ENCODE data around the gene OSBPL5.

OSBPL5 gene

DNA sequence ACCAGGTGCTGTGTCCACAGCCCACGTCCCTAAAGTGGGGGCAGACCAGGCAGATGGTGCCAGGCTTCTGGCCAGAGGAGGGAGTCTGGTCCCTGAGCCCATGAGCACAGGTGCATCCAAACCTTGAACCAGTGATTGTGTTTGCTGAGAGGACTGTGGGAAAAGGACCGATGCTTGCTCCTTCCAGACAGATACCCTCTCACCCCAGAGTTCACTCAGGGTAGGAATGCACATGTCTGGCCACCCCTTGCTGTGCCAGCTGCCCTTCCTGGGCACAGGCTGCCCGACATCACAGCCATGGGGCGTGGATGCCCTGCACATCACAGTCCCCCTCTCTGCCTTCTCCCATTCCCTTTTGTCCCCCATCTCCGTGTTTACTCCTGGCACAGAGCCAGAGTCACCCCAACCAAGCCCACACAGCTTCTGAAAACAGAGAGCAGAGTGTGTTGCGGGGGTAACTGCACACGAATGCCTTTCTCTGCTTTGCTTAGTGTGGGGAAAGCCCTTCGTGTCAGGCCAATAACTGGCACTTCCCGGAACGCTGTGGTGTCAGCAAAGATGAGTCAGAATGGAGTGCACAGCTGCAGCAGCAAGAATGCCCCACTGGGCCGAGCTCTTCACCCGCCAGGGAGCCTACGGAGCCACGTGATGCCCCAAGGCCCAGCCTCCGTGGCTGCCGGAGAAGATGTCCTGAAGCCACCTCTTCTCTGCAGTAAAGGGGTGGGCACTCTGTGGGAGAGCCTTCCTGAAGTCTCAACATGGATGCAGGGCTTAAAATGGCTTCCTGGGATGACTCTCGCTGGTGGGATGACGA is 115.5 kb downstream of the OSBPL5 start:
- DNase-seq = peak; percentile 91

DNA sequence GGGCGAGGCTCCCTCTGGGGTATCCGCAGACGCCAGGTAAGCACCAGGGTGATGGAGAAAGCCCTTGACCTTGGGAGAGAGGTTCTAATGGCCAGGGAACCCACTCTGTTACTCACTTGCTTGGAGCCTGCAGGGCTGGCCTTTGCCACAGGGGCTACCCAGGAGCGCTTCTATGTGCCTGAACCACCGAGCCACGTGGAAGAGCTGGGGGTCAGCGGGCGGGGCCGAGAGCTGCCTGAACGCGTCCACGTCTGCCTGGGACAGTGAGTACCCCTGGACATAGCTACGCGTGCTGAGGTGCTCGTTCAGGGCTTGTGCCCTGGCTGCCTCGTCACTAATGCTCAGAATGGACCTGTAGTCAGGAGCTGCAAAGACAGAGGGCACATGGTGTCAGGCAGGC is 117.5 kb downstream of the OSBPL5 start:
- no peak for DNase-seq

DNA sequence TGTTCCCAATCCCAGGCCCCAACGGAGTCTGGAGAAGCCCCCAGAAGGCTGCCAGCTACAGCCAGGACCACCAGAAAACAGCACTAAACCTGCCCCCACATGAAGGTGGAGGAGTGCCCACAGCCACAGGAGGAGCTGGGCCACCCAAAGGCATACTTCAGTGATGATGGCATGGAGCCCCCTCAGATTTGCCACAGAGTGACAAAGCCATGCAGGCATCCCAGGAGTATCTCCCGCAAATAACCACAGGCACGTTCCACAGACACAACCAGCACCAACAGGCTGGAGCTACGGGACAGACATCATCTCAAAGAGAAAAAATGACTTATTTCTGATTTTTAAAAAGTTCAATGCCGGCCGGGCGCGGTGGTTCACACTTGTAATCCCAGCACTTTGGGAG is 118.5 kb downstream of the OSBPL5 start:
- DNase-seq = no peak

DNA sequence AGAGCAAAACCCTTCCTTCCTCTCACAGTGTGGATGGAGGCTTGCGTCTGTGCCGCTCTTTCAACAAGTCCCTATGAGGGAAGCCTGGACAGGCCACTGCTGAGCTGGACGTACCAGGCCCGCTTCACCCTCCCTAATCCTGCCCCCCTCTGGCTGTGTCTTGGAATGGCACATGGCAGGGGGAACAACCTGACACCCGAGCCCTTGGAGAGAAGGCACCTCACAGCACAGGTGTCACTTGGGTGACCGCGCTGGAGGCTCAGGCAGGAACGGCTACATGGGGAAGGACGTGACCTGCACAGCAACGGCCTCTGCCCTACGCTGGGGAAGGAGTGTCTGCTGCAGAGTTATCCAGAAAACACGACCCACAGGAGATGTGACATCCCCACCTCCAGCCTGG is 118.9 kb downstream of the OSBPL5 start:
- DNase-seq = no peak

DNA sequence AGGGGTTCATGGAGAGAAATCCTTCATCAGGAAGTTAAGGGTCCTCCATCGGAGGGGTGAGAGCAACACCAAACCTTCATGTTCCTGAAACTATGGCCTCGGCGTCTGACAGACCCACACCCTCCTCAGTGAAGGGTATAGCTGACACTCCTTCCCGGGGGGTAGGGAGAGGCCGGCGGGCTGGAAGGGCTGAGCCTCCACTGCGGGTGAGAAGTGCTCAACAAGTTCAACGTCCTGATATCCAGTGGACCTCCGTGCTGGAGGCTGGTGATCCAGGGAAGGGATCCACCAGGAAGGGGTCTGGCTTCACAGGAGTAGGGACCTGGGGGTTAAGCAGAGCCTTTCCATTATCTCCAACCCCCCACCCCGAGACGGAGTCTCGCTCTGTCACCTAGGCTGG is 120.2 kb downstream of the OSBPL5 start:
- no peak for DNase-seq

DNA sequence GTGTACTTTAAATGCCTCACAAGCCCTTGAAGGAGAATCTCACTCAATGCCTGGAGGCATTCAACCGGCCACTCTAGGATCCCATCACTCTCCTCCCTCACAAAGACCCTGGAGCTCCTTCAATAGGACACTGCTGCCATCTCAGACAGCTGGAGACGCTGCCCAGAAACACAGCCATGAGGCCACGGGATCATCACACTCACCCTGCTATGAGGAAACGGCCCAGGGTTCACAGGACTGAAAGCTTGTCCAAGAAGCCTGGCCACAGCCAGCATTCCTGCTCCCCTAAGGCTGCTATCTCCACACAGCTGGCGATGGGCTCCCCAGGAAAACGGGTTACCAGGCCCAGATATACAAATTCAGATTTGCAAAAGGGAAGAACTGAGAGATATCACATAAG is 121.1 kb downstream of the OSBPL5 start:
- no peak for DNase-seq

DNA sequence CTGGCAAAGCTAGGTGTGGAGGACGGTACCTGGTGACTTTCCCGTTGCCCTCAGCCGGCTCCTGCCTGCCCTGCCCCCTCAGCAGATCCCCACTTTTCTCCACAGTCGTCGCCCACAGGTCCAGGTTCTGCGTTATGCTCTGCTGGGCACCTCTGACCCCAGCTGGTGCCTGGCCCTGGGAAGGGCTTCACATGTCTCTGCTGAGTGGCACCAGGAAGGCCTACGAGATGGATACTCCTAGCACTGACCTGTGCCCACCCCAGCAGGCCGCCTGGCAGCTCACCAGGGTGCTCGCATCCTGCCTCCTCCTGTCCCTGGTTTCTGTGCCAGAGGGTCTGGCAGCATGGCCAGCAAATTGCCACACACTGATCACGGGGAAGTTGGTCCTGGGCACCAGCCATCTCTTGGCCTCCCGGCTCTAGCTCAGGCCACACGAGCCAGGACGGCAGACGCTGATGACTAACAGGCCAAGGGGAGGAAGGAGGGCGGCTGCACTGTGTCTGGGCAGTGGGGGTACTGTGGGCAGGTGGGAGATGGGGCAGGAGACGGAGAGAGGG is 121.7 kb downstream of the OSBPL5 start:
- no peak for DNase-seq

DNA sequence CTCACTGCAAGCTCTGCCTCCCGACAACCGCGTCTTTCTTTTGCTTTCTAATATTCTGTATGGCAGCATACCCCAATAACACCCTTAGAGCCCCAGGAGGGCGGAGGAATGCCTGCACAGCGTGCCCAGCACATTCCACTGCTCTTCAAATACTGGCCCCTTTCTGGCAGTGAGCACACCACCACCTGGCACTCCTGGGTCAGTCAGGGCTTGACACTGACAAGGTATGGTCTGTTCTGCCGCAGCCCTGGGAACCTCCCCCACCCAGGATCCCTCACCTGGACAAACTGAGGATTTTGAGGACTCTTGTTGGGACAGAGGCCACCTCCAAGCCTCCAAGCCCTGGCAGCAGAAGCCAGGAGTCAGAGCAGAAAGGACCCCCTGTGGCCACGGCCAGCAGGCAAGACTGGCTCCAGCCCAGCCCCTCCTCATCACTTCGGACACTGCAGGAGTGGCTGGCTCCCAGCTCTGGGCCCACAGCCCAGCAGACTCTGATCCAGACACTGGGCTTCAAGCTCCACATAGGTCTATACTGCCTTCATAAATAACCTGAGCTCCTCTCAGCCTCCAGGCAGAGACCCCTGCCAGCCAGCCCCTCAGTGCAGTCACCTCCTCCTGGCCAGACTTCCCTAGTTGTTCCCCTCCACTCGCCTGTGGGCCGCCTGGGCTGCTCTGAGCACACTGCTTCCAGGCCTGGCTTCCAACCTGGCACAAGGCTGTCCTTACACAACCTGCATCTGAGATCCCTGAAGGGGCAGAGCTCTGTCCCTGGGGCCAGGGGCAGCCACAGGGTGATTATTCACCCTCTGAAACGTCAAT is 122.4 kb downstream of the OSBPL5 start:
- DNase-seq = no peak

DNA sequence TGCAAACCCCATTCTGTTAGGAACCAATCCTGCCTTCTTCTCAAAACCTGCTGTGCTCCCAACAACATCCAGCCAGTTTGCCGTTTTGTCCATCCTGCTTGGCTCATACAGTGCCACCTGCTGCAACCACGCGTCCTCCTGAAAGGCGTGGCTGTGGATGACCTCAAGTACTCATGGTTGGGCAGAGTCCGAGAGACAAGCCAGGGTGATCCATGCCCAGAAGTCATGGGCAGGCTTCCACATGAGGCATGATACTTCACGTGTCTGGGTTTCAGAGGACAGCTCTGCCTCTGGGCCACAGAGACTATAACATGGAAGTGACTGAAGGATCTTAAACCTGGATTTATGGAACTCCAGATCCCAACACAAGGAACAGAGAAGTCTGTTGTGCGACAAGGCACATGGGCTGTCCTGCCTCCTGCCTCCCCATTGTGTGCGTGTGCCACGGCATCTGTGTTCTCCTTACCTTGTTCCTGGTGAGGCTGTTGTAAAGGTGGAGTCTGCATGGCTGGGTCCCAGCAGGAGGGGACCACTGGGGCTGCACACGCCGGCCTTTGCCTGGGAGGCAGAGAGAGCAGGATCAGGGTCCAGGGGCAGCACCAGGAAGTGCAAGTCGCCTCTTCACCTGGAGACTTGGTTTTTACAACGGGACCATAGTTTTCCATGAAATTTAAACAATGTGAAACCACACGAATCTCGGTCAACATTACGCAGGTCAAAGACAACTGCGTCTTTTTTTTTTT is 123.2 kb downstream of the OSBPL5 start:
- DNase-seq = no peak

DNA sequence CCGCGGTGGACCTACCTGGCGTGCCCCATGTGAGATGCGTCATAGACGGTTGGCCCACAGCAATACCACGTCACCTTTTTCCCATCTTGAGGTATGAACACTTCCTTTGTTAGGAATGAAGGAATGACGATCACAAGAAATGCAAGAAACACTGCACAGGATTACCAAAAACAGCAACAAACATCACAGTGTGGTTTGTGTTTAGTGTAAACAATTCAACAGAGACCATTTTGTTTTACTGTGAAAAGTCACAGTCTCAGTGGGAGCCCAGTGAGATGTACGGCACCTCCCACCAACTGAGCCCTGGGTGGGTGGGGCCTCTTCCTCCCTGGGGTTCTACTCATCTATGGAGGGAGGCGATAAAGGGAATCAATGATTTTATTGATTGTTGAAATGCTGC is 124.2 kb downstream of the OSBPL5 start:
- DNase-seq = no peak

DNA sequence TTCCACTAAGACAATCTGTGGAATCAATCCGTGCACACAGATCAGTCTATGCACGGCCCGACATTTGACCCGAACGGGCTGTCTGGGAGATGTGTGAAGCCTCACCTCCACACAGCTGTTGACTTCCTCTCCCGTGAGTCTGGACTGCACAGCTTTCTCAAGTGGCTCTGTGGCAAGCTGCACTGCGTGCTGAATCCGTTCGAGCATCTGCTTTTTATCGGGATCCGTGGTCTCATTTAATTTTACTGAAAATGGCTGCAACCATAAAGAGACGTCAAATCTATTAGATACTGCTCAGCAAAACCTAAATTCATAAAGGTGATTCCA is 127.2 kb downstream of the OSBPL5 start:
- no peak for DNase-seq
